ENCODE measurements around the gene DDX5. TPM values are rescaled to one million over a fixed set of nuclear protein-coding genes. Genes with fewer than 3 reads are reported as not detected.
A peak's percentile ranks its signal among the peaks of the same experiment; 100 is the strongest.

The DDX5 gene
- total and polyA plus RNA-seq, 2 of the 13 experiments (the other 11 are each of a cell fraction or from before 2014, with no cell fraction given) = 503 to 684 TPM

DNA sequence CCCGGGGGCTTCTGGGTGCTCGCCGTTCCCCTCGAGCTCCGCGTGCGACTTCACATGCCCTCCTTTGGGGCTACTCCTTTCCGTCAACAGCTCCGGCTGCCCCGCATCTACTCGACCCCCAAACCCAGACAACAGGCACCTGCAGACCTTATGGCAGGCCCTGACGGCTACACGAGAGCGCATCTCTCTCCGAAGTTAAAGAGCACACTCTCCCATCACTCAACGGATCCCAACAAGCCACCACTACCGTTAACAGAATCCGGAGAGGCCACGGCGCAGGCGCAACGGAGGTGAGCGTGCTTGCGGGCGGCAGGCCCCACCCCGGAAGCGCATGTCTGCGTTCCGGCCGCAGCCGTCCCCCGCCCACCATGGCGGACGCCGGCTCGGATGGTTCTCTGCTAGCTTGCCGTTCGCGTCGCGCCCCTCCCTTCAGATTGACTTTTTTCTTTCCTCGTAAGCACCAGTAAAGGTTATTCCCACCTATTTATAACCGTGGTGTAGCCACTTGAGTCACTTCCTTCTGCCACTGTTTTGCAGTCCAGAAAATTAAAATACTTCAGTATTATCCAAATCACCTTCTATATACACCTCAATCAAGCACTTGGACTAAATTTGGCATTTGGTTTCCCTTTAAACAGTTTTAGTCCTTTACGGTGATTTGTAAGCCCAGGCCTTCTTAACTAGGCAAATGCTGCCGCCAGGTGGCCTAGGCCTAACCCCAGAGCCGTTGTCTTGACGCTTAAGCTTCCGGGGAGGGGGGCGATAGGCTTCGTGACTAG lies 9.1 kb downstream of the DDX5 start, which contains the start of gene POLG2 (continued):
- peak; percentile 72 for TF ChIP-seq ZBTB3 (CRISPR knock-in tag; IDR thresholded peaks at IDR 0.05; ENCODE audit: borderline replicate concordance, low read depth)

DNA sequence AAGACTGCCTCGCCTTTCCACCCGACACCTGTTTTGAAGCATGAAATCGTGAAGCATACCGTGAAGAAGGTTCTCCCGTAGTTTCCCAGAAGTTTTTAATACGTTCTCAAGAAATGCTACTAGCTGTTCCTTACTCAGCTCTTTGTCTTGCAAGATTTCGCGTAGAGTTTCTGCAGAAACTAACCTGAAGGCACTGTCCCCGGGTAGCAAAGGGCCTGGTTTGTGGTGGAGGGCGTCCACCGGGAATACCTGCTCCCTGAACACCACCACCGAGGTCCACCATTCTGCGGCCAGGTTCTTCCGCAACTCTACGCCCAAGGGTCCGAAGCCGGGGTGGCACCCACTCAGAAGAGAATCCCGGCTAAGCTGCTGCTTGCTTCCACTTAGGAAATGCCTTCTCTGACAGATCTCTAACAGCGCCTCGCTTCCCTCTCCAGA lies 9.7 kb downstream of the DDX5 start:
- H2AFZ ChIP-seq (ENCODE audit: low read length) = peak overlapping the region; percentile 38
- H3K36me3 ChIP-seq (replicated peaks in 1 of 2; ENCODE audit: control insufficient read depth in 1 of 2, insufficient read depth in 2 of 2, low read length in 2 of 2) = peaks cover 14 to 36% of the 10 kb centered on the region in 2 experiments
- DNase-seq (ENCODE audit: low spot score) (no peak), FAIRE-seq (no peak), ATAC-seq (peak; percentile 53; the same call in 2 of the 3 replicates)
- peaks cover 35% of the 10 kb centered on the region for H3K79me2 ChIP-seq (ENCODE audit: insufficient read depth, low read length)
- peaks cover 67% of the 10 kb centered on the region for H3K4me1 ChIP-seq (ENCODE audit: insufficient read depth, low read length)
- no TSS peak for BruUV-seq (replicated peaks)
- peaks cover 19% of the 10 kb centered on the region for H4K20me1 ChIP-seq (ENCODE audit: insufficient read depth, low read length)
- no peaks in the 10 kb centered on the region; a peak in 1 of 5 replicates for H3K27me3 ChIP-seq (ENCODE audit: control insufficient read depth in 1 of 2, insufficient read depth in 2 of 2, low read length in 2 of 2)
- peak overlapping the region; percentile 88 for H3K4me2 ChIP-seq (ENCODE audit: low read depth, low read length)
- in situ Hi-C loops (cut with HindIII; ENCODE audit: extremely low pct_ligation_motif_present, low pct_unique_long_range_greater_than_20kb) = loop anchor here (10.0 kb wide), 1 partner anchor 192 kb away; no protein-coding TSS in a partner anchor
- under 1% methylated on average over 13 of the region's 20 CpGs for WGBS (ENCODE audit: low lambda C conversion rate)
- ChIA-PET POLR2A (interaction anchor here (0.6 to 7.3 kb wide), 13 partner anchors 10 to 351 kb away, joined by 3 to 202 read pairs (median 4); partner anchors contain the start of genes CEP95, DDX5 and TEX2), CTCF (ENCODE audit: low intra/inter-chr PET ratio, low total read pairs) (no interaction called here)
- H3K9ac ChIP-seq (ENCODE audit: insufficient read depth, low read depth, low read length) = peak overlapping the region; percentile 80
- H3K4me3 ChIP-seq (replicated peaks in 1 of 3; ENCODE audit: insufficient read depth in 1 of 3, low read depth in 2 of 3, low read length in 3 of 3) = peak overlapping the region; percentile 65 to 90 (median 68)
- intact Hi-C loops (cut with micrococcal nuclease; ENCODE audit: unreplicated experiment) = loop anchor here (10.0 kb wide), 2 partner anchors 172 to 342 kb away; no protein-coding TSS in a partner anchor
- peak overlapping the region; percentile 74 for H3K27ac ChIP-seq (ENCODE audit: extremely low read length, insufficient read depth, low read length)
- H3K9me3 ChIP-seq (ENCODE audit: low read length) = no peaks in the 10 kb centered on the region
- TF ChIP-seq, protein P1, sequence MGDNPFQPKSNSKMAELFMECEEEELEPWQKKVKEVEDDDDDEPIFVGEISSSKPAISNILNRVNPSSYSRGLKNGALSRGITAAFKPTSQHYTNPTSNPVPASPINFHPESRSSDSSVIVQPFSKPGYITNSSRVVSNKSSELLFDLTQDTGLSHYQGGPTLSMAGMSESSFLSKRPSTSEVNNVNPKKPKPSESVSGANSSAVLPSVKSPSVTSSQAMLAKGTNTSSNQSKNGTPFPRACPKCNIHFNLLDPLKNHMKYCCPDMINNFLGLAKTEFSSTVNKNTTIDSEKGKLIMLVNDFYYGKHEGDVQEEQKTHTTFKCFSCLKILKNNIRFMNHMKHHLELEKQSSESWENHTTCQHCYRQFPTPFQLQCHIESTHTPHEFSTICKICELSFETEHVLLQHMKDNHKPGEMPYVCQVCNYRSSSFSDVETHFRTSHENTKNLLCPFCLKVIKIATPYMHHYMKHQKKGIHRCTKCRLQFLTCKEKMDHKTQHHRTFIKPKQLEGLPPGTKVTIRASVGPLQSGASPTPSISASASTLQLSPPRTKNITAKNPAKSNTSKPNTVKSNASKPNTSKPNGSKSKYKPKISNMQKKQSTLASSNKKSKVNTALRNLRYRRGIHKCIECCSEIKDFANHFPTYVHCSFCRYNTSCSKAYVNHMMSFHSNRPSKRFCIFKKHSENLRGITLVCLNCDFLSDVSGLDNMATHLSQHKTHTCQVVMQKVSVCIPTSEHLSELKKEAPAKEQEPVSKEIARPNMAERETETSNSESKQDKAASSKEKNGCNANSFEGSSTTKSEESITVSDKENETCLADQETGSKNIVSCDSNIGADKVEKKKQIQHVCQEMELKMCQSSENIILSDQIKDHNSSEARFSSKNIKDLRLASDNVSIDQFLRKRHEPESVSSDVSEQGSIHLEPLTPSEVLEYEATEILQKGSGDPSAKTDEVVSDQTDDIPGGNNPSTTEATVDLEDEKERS (CRISPR knock-in tag; IDR thresholded peaks at IDR 0.05) = 0 out of 2 replicates have a peak, but pooled peaks have one; percentile 40
- no peak for TF ChIP-seq ZNF432 (CRISPR knock-in tag; IDR thresholded peaks at IDR 0.05; ENCODE audit: borderline replicate concordance)
- peak; percentile 88; the same call in 1 of the 2 replicates for TF ChIP-seq ZNF737 (CRISPR knock-in tag; IDR thresholded peaks at IDR 0.05; ENCODE audit: borderline replicate concordance)
- TF ChIP-seq, protein P2, sequence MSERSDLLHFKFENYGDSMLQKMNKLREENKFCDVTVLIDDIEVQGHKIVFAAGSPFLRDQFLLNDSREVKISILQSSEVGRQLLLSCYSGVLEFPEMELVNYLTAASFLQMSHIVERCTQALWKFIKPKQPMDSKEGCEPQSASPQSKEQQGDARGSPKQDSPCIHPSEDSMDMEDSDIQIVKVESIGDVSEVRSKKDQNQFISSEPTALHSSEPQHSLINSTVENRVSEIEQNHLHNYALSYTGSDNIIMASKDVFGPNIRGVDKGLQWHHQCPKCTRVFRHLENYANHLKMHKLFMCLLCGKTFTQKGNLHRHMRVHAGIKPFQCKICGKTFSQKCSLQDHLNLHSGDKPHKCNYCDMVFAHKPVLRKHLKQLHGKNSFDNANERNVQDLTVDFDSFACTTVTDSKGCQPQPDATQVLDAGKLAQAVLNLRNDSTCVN (CRISPR knock-in tag; IDR thresholded peaks at IDR 0.05; ENCODE audit: borderline replicate concordance) = no peak
- TF ChIP-seq ZNF430 (CRISPR knock-in tag; IDR thresholded peaks at IDR 0.05) = 0 out of 2 replicates have a peak, but pooled peaks have one; percentile 89
- no peak for TF ChIP-seq HNF4A (CRISPR knock-in tag; IDR thresholded peaks at IDR 0.05)
- 0 out of 2 replicates have a peak, but pooled peaks have one; percentile 28 for TF ChIP-seq HNRNPL (IDR thresholded peaks at IDR 0.05; ENCODE audit: low read depth, low read length)
- 0 out of 2 replicates have a peak, but pooled peaks have one; percentile 43 for TF ChIP-seq ZNF329 (CRISPR knock-in tag; IDR thresholded peaks at IDR 0.05; ENCODE audit: low read depth)
- peak; percentile 80; the same call in 1 of the 2 replicates for TF ChIP-seq NFIB (CRISPR knock-in tag; IDR thresholded peaks at IDR 0.05; ENCODE audit: borderline replicate concordance)
- TF ChIP-seq ZNF256 (CRISPR knock-in tag; conservative IDR thresholded peaks at IDR 0.05) = peak; percentile 49; the same call in 1 of the 2 replicates
- no peak for TF ChIP-seq ZNF83 (CRISPR knock-in tag; IDR thresholded peaks at IDR 0.05; ENCODE audit: borderline replicate concordance)
- no peak for TF ChIP-seq ADNP (CRISPR knock-in tag; IDR thresholded peaks at IDR 0.05)
- TF ChIP-seq, protein P3, sequence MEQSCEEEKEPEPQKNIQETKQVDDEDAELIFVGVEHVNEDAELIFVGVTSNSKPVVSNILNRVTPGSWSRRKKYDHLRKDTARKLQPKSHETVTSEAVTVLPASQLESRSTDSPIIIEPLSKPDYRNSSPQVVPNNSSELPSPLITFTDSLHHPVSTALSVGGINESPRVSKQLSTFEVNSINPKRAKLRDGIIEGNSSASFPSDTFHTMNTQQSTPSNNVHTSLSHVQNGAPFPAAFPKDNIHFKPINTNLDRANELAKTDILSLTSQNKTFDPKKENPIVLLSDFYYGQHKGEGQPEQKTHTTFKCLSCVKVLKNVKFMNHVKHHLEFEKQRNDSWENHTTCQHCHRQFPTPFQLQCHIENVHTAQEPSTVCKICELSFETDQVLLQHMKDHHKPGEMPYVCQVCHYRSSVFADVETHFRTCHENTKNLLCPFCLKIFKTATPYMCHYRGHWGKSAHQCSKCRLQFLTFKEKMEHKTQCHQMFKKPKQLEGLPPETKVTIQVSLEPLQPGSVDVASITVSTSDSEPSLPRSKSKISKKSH (CRISPR knock-in tag; IDR thresholded peaks at IDR 0.05; ENCODE audit: borderline replicate concordance) = no peak
- no peak for TF ChIP-seq ZNF30 (CRISPR knock-in tag; IDR thresholded peaks at IDR 0.05)

Data from HepG2 (cell line).